Effector memory CD8-positive, alpha-beta T cell (primary cell): ENCODE data around the gene CCSAP.

Source experiments
- ATAC-seq: fragments of 150-1000 bp; cut with Tn5 transposase; replicated peaks from 2 replicates; pipeline ENCODE4 v1.10.0; 2021; ENCODE audit warnings: mild to moderate bottlenecking, moderate library complexity
- DNase-seq, 3 experiments: peaks; one replicate each; pipeline ENCODE4 v3.0.0; 2021
- H3K27ac Mint-ChIP-seq, 2 donors: one replicate each; pipeline ENCODE4 v1.8.0; 2022; ENCODE audit warnings: mild to moderate bottlenecking in 2 of 2, mixed read lengths in 2 of 2, moderate library complexity in 2 of 2
- H3K27me3 Mint-ChIP-seq, 2 donors: one replicate each; pipeline ENCODE4 v1.8.0; 2022; ENCODE audit warnings: mixed read lengths in 2 of 2
- H3K36me3 Mint-ChIP-seq: one replicate; pipeline ENCODE4 v1.8.0; 2022; ENCODE audit warnings: mild to moderate bottlenecking, moderate library complexity, mixed read lengths; ENCODE audit not compliant: insufficient read depth
- H3K4me1 Mint-ChIP-seq, 2 donors: one replicate each; pipeline ENCODE4 v1.8.0; 2022; ENCODE audit warnings: low read depth in 2 of 2, mixed read lengths in 2 of 2
- H3K4me3 Mint-ChIP-seq, 2 donors: one replicate each; pipeline ENCODE4 v1.8.0; 2022; ENCODE audit warnings: mild to moderate bottlenecking in 2 of 2, mixed read lengths in 2 of 2, moderate library complexity in 2 of 2
- H3K9me3 Mint-ChIP-seq, 2 donors: one replicate each; pipeline ENCODE4 v1.8.0; 2022; ENCODE audit warnings: mixed read lengths in 2 of 2

CCSAP gene

DNA sequence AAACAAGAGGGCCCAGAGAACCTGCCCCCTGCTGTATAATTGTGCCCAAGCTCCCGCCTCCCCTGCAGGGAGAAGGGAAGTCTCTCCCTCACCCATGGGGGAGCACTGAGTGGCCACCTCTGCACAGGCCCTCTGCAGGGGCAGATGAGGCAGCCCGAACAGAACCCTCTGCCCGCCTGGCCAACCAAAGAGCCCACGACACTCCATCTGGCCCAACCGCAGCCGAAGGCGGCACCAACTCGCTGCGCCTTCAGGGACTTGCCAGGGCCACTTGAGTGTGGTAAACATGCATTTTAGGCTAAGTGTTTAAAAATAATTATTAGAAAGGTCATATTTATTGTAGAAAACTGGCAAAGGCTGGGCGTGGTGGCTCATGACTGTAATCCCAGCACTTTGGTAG is 34.6 kb upstream of the CCSAP start:
- H3K4me3 Mint-ChIP-seq, result no peak overlapping the region

DNA sequence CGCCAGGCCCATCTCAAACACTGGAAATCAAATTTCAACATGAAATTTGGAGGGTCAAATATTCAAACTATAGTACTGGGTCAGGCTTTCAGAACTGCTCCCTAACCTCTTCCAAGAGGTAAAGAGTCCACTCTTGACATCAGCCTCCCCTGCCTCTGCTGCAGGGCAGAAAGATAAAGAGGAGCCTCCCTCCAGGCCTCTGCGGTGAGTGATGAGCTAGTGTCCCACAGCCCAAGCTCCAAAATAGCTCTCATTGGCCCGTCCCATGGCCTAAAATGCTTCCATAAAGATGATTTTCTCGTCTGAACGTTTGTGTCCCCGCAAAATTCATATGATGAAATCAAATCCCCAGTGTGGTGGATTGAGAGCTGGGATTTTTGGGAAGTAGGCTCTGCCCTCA is 33.7 kb upstream of the CCSAP start:
- Mint-ChIP-seq H3K4me1 (no peaks in the 10 kb centered on the region), H3K4me3 (no peak overlapping the region), H3K27me3 (peaks cover 6 to 44% of the 10 kb centered on the region in 2 donors), H3K9me3 (no peaks in the 10 kb centered on the region), H3K27ac (no peak overlapping the region), H3K36me3 (no peaks in the 10 kb centered on the region)
- ATAC-seq (no peak), DNase-seq (no peak)

More for the DNA sequence above, 34.6 kb upstream of the CCSAP start:
- DNase-seq, result no peak
- peaks cover 11 to 44% of the 10 kb centered on the region in 2 donors for H3K27me3 Mint-ChIP-seq
- no peaks in the 10 kb centered on the region for H3K36me3 Mint-ChIP-seq
- no peak for ATAC-seq
- H3K27ac Mint-ChIP-seq, result no peak overlapping the region
- H3K4me1 Mint-ChIP-seq, result no peaks in the 10 kb centered on the region
- no peaks in the 10 kb centered on the region for H3K9me3 Mint-ChIP-seq

- Mint-ChIP-seq H3K9me3 (no peaks in the 10 kb centered on the region), H3K4me3 (no peak overlapping the region), H3K4me1 (no peaks in the 10 kb centered on the region), H3K27ac (no peak overlapping the region), H3K36me3 (no peaks in the 10 kb centered on the region), H3K27me3 (peaks cover 16 to 48% of the 10 kb centered on the region in 2 donors)
- DNase-seq (no peak), ATAC-seq (no peak)
Measured at GRCh38 chr1:229374485-229374884, 31.6 kb upstream of the CCSAP start.

- no peak for ATAC-seq
- no peak overlapping the region for H3K4me3 Mint-ChIP-seq
- no peaks in the 10 kb centered on the region for H3K4me1 Mint-ChIP-seq
- no peak for DNase-seq
- no peaks in the 10 kb centered on the region for H3K9me3 Mint-ChIP-seq
- peaks cover 16 to 48% of the 10 kb centered on the region in 2 donors for H3K27me3 Mint-ChIP-seq
- H3K27ac Mint-ChIP-seq, result no peak overlapping the region
- H3K36me3 Mint-ChIP-seq, result no peaks in the 10 kb centered on the region
Measured at GRCh38 chr1:229373395-229373794, 30.5 kb upstream of the CCSAP start.

DNA sequence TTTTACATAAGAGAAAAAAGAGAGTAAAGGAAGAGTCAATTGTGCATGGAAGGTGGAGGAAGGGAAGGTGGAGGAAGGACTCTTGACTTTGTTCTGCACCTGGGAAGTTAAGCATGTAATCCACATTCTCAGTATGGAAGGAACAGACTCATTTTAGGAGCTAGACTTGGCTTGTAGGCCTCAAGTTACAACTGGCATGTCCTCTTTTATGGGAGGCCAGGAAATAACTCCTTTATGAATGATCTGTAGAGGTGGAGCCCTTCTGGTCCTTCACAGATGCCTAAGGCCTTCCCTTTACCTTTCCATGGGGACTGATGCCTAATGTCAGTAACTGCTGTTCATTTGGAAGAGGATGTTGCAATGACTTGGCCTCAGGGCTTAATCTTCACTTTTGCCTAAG is 29.4 kb upstream of the CCSAP start:
- ATAC-seq, result no peak
- no peak overlapping the region for H3K4me3 Mint-ChIP-seq
- no peak overlapping the region for H3K27ac Mint-ChIP-seq
- DNase-seq, result no peak
- H3K9me3 Mint-ChIP-seq, result no peaks in the 10 kb centered on the region
- no peaks in the 10 kb centered on the region for H3K4me1 Mint-ChIP-seq
- no peaks in the 10 kb centered on the region for H3K36me3 Mint-ChIP-seq
- peaks cover 16 to 48% of the 10 kb centered on the region in 2 donors for H3K27me3 Mint-ChIP-seq

DNA sequence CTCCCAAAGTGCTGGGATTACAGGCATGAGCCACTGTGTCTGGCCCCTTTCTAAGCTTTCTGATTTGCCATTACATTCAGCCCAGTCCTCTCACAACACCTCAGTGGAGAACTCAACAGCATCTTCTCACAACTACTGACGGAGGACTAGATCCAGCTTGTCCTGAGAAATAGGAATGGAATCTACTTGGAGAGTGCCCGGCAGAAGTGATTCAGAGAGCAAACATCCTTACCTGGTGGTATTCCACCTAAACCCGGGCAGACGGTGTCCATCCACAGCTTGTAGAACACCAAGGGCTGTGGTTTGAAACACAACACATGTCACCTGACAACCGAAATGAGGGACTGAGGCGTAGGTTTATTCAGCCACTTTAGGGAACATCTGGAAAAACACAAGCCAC is 28.8 kb upstream of the CCSAP start:
- H3K27me3 Mint-ChIP-seq, result peaks cover 16 to 48% of the 10 kb centered on the region in 2 donors
- no peaks in the 10 kb centered on the region for H3K36me3 Mint-ChIP-seq
- DNase-seq, result no peak
- no peak overlapping the region for H3K4me3 Mint-ChIP-seq
- no peaks in the 10 kb centered on the region for H3K4me1 Mint-ChIP-seq
- no peaks in the 10 kb centered on the region for H3K9me3 Mint-ChIP-seq
- no peak for ATAC-seq
- H3K27ac Mint-ChIP-seq, result no peak overlapping the region

GRCh38 chr1:229370601-229371021 is 27.8 kb upstream of the CCSAP start:
- H3K4me3 Mint-ChIP-seq, result no peak overlapping the region
- ATAC-seq, result no peak

GRCh38 chr1:229368347-229368746 is 25.5 kb upstream of the CCSAP start:
- H3K27ac Mint-ChIP-seq, result no peak overlapping the region
- DNase-seq (no peak), ATAC-seq (no peak)
- H3K9me3 Mint-ChIP-seq, result no peaks in the 10 kb centered on the region
- H3K4me1 Mint-ChIP-seq, result no peaks in the 10 kb centered on the region
- H3K4me3 Mint-ChIP-seq, result no peak overlapping the region
- no peaks in the 10 kb centered on the region for H3K36me3 Mint-ChIP-seq
- H3K27me3 Mint-ChIP-seq, result peaks cover 37 to 61% of the 10 kb centered on the region in 2 donors

More at GRCh38 chr1:229370601-229371021, 27.8 kb upstream of the CCSAP start:
- Mint-ChIP-seq H3K9me3 (no peaks in the 10 kb centered on the region), H3K4me1 (no peaks in the 10 kb centered on the region), H3K36me3 (no peaks in the 10 kb centered on the region), H3K27me3 (peaks cover 21 to 51% of the 10 kb centered on the region in 2 donors), H3K27ac (no peak overlapping the region)
- no peak for DNase-seq

GRCh38 chr1:229365569-229365968 is 22.7 kb upstream of the CCSAP start:
- no peak overlapping the region for H3K27ac Mint-ChIP-seq
- H3K27me3 Mint-ChIP-seq, result peaks cover 40 to 41% of the 10 kb centered on the region in 2 donors
- no peak for ATAC-seq
- no peaks in the 10 kb centered on the region for H3K4me1 Mint-ChIP-seq
- no peaks in the 10 kb centered on the region for H3K36me3 Mint-ChIP-seq
- H3K4me3 Mint-ChIP-seq, result no peak overlapping the region
- no peak for DNase-seq
- H3K9me3 Mint-ChIP-seq, result no peaks in the 10 kb centered on the region

DNA sequence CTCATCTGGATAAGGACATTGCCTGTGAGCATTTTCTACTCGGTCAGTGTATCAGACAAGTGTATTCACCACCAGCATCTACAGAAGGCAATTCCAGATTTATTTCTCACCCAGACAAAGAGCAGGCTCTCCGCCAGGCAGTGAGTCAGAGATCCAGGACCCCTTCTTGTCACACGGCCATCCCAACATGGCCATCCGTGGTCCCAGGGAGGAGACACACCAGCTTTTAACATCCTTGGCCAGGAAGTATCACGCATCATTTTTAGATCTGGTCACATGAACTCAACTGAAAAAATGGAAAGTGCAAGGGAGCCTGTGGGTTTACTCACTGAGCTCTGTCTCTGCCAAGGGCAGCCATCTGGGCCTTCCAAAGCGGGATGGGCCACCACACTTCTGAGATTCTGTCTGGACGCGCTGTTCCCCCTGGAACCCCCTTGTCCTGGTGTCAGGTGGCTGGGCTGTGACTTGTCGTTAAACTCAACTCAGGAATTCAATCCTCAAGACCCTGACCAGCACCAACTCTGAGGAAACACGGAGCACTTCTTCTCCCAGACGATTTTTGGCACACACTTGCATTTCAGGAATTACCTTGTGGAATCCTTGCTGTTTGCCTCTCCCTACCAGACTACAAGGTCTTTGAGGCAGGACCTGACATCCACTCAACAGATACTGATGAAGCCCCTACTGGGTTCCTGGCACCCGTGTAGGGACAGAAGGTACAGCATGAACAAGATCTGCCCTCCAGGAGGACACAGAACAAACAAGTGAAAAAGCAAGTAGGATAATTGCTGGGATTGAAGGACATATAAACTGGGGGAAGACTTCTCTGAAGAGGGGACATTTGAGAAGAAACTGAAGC is 21.6 kb upstream of the CCSAP start:
- ATAC-seq, result no peak
- H3K4me1 Mint-ChIP-seq, result no peaks in the 10 kb centered on the region
- no peaks in the 10 kb centered on the region for H3K36me3 Mint-ChIP-seq
- no peak overlapping the region for H3K4me3 Mint-ChIP-seq
- H3K27me3 Mint-ChIP-seq, result peaks cover 47 to 49% of the 10 kb centered on the region in 2 donors
- no peak for DNase-seq
- H3K9me3 Mint-ChIP-seq, result no peaks in the 10 kb centered on the region
- H3K27ac Mint-ChIP-seq, result no peak overlapping the region

GRCh38 chr1:229363723-229364122 is 20.9 kb upstream of the CCSAP start:
- H3K27me3 Mint-ChIP-seq, result peaks cover 54 to 56% of the 10 kb centered on the region in 2 donors
- H3K36me3 Mint-ChIP-seq, result no peaks in the 10 kb centered on the region
- H3K4me3 Mint-ChIP-seq, result no peak overlapping the region

GRCh38 chr1:229360420-229360819 is 17.6 kb upstream of the CCSAP start:
- H3K27me3 Mint-ChIP-seq, result peaks cover 65 to 80% of the 10 kb centered on the region in 2 donors
- no peak overlapping the region for H3K27ac Mint-ChIP-seq
- H3K9me3 Mint-ChIP-seq, result no peaks in the 10 kb centered on the region
- no peak overlapping the region for H3K4me3 Mint-ChIP-seq
- H3K36me3 Mint-ChIP-seq, result no peaks in the 10 kb centered on the region
- DNase-seq (no peak), ATAC-seq (no peak)
- no peaks in the 10 kb centered on the region for H3K4me1 Mint-ChIP-seq

More at GRCh38 chr1:229363723-229364122, 20.9 kb upstream of the CCSAP start:
- Mint-ChIP-seq H3K27ac (no peak overlapping the region), H3K4me1 (no peaks in the 10 kb centered on the region), H3K9me3 (no peaks in the 10 kb centered on the region)
- no peak for ATAC-seq
- no peak for DNase-seq

GRCh38 chr1:229355661-229356060 is 12.8 kb upstream of the CCSAP start:
- DNase-seq (no peak), ATAC-seq (no peak)
- Mint-ChIP-seq H3K4me1 (no peaks in the 10 kb centered on the region), H3K36me3 (no peaks in the 10 kb centered on the region), H3K27me3 (peaks cover 79 to 97% of the 10 kb centered on the region in 2 donors), H3K4me3 (no peak overlapping the region), H3K9me3 (no peaks in the 10 kb centered on the region), H3K27ac (no peak overlapping the region)

DNA sequence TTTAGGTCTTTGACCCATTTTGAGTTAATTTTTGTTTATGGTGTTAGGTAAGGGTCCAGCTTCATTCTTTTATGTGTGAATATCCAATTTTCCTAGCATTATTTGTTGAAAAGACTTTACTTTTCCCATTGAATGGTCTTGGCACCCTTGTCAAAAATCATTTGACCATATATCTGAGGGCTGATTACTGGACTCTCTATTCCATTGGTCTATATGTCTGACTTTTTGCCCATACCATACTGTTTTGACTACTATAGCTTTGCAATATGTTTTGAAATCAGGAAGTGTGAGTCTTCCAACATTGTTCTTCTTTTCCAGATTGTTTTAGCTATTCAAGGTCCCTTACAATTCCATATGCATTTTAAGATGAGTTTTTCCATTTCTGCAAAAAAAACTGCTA is 11.4 kb upstream of the CCSAP start:
- H3K36me3 Mint-ChIP-seq, result no peaks in the 10 kb centered on the region
- DNase-seq, result no peak
- no peak for ATAC-seq
- H3K9me3 Mint-ChIP-seq, result no peaks in the 10 kb centered on the region
- no peak overlapping the region for H3K4me3 Mint-ChIP-seq
- H3K4me1 Mint-ChIP-seq, result no peaks in the 10 kb centered on the region
- peaks cover 72 to 94% of the 10 kb centered on the region in 2 donors for H3K27me3 Mint-ChIP-seq
- H3K27ac Mint-ChIP-seq, result no peak overlapping the region
